Stimulated activated memory B cell treated with anti-CD40 and anti-IgM and Interleukin-4, amounts not matched to agents 10 μg/mL and 1 μg/mL and 100 μg/mL, for 72 hours (primary cell): ENCODE results near the gene ADAP1.
A peak's percentile ranks its signal among the peaks of the same experiment; 100 is the strongest.

ENCODE experiments used
- ATAC-seq: fragments of 150-1000 bp; cut with Tn5 transposase; 2 replicates; pipeline ENCODE4 v1.10.0; 2021
- H3K27ac Mint-ChIP-seq: one replicate; pipeline ENCODE4 v1.8.0; 2022; ENCODE audit warnings: mild to moderate bottlenecking, mixed read lengths
- H3K27me3 Mint-ChIP-seq: one replicate; pipeline ENCODE4 v1.8.0; 2022; ENCODE audit warnings: mixed read lengths
- H3K36me3 Mint-ChIP-seq: one replicate; pipeline ENCODE4 v1.8.0; 2022; ENCODE audit warnings: mixed read lengths
- H3K4me1 Mint-ChIP-seq: one replicate; pipeline ENCODE4 v1.8.0; 2022; ENCODE audit warnings: mixed read lengths
- H3K4me3 Mint-ChIP-seq: one replicate; pipeline ENCODE4 v1.8.0; 2022; ENCODE audit warnings: mild to moderate bottlenecking, moderate library complexity, mixed read lengths
- H3K9me3 Mint-ChIP-seq: one replicate; pipeline ENCODE4 v1.8.0; 2022; ENCODE audit warnings: mixed read lengths

ADAP1 gene

DNA sequence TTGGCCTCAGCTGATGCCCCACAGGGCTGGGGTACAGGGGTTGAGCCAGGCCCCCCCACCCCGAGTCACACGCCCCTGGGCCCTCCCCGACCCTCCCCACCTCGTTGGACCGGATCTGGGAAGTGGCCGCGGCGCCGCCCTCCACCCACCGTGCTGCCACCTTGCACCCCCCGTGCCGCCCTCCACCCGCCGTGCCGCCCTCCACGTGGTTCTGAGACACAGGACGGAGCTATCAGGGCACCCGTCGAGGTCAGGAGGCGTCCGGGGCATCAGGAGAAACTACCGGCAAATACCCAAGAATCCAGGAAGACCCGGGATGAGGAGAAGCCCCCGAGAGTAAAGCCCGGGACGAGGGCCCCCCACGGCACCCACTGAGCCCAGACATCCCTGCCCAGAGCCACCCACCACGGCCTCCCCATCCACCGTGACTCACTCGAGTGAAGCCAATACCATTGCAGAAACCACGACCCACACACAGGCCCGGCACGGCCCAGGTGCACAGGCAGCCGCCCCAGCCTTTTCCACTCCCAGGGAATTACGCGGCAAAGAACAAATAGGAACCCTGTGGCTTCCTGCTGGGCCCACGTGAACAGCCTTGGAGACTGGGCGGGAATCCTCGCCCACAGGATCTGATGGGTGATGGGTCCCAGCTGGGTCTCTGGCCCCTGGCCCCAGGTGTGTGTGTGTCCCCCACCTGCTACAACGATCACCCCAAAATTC, 34.0 kb downstream of the ADAP1 start:
- Mint-ChIP-seq H3K36me3 (peaks cover 15% of the 10 kb centered on the region), H3K4me1 (peaks cover 43% of the 10 kb centered on the region), H3K27me3 (no peaks in the 10 kb centered on the region), H3K9me3 (no peaks in the 10 kb centered on the region), H3K27ac (peak overlapping the region; percentile 85), H3K4me3 (no peak overlapping the region)
- no peak for ATAC-seq

DNA sequence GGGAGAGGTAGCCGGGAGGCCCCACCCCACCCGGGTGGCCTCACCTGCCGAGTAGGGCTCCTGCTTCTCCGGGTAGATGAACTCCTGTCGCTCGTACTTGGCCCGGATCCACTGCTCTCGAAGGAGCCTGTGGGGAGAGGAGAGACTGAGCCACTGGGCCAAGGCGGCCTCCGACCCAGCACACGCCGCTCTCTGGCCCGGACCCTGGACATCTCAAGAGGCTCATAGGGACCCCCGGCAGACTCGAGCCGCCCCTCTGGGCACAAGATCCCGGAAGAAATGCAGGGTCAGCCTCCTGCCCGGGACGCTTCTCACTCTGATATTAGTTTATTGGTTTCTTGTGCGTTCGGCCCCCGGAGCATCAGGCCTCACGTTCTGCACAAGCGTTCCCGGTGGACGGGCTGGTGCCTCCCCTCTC, 34.5 kb downstream of the ADAP1 start:
- Mint-ChIP-seq H3K9me3 (no peaks in the 10 kb centered on the region), H3K27me3 (no peaks in the 10 kb centered on the region), H3K4me3 (no peak overlapping the region), H3K4me1 (peaks cover 43% of the 10 kb centered on the region), H3K36me3 (peaks cover 15% of the 10 kb centered on the region), H3K27ac (peak overlapping the region; percentile 23)
- ATAC-seq, result no peak

DNA sequence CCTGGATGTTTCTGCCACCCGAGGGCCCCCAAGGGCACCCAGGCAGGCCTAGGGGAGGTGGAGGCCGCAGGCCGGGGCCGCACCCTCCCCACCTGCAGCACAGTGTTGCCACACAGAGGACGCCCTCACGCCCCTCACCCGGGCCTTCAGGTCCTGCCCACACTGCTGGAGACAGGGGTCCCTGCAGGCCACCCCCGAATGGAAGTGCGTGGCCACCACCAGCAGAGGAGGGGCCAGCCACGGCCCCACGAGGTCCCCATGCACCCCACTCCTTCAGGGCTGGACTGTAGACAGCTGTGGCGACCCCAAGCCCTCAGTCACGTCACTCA, 35.4 kb downstream of the ADAP1 start:
- ATAC-seq, result no peak
- peak overlapping the region; percentile 23 for H3K27ac Mint-ChIP-seq
- no peaks in the 10 kb centered on the region for H3K27me3 Mint-ChIP-seq
- H3K4me1 Mint-ChIP-seq, result peaks cover 34% of the 10 kb centered on the region
- no peaks in the 10 kb centered on the region for H3K9me3 Mint-ChIP-seq
- no peak overlapping the region for H3K4me3 Mint-ChIP-seq
- H3K36me3 Mint-ChIP-seq, result peaks cover 15% of the 10 kb centered on the region

DNA sequence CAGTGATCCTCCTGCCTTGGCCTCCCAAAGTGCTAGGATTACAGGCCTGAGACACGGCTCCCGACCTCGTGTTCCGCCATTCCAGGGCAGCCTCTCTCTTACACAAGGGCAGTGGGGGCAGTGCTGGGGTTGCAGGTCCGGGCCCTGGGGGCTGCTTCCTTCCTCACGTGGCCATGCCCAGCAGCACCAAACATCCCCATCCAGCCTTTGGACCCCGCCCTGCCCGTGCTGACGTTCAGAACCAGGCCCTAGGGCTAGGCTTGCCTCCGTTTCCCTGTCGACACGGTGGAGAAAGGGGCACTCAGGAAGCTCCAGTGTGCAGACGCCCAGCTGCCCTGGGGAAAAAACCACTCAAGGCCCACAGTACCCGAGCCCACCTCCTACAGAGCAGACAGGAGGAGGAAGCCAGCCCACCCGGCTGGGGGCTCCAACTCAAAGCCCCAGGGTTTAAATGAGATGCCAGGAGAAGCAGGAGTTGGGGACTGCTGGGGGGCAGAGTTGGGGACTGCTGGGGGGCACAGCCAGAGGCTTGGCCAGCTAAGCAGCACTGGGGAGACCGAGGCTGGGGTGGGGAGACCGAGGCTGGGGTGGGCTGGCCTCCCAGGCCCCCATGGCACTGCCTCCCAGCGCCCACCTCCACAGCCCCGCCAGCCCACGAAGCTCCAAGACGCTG, 35.9 kb downstream of the ADAP1 start:
- no peaks in the 10 kb centered on the region for H3K9me3 Mint-ChIP-seq
- H3K27me3 Mint-ChIP-seq, result no peaks in the 10 kb centered on the region
- no peak overlapping the region for H3K27ac Mint-ChIP-seq
- no peak for ATAC-seq
- peaks cover 15% of the 10 kb centered on the region for H3K36me3 Mint-ChIP-seq
- no peak overlapping the region for H3K4me3 Mint-ChIP-seq
- peaks cover 33% of the 10 kb centered on the region for H3K4me1 Mint-ChIP-seq

DNA sequence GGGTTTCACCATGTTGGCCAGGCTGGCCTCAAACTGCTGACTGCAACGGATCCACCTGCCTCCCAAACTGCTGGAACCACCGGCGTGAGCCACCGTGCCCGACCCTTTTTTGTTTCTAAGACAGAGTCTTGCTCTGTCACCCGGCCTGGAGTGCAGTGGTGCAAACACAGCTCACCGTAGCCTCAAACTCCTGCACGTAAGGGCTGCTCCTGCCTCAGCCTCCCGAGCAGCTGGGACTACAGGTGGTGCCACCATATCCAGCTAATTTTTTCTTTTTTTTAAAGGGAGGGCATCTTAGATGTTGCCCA, 36.4 kb downstream of the ADAP1 start:
- no peaks in the 10 kb centered on the region for H3K9me3 Mint-ChIP-seq
- no peaks in the 10 kb centered on the region for H3K27me3 Mint-ChIP-seq
- peaks cover 15% of the 10 kb centered on the region for H3K36me3 Mint-ChIP-seq
- no peak for ATAC-seq
- H3K27ac Mint-ChIP-seq, result no peak overlapping the region
- H3K4me3 Mint-ChIP-seq, result no peak overlapping the region
- peaks cover 28% of the 10 kb centered on the region for H3K4me1 Mint-ChIP-seq

DNA sequence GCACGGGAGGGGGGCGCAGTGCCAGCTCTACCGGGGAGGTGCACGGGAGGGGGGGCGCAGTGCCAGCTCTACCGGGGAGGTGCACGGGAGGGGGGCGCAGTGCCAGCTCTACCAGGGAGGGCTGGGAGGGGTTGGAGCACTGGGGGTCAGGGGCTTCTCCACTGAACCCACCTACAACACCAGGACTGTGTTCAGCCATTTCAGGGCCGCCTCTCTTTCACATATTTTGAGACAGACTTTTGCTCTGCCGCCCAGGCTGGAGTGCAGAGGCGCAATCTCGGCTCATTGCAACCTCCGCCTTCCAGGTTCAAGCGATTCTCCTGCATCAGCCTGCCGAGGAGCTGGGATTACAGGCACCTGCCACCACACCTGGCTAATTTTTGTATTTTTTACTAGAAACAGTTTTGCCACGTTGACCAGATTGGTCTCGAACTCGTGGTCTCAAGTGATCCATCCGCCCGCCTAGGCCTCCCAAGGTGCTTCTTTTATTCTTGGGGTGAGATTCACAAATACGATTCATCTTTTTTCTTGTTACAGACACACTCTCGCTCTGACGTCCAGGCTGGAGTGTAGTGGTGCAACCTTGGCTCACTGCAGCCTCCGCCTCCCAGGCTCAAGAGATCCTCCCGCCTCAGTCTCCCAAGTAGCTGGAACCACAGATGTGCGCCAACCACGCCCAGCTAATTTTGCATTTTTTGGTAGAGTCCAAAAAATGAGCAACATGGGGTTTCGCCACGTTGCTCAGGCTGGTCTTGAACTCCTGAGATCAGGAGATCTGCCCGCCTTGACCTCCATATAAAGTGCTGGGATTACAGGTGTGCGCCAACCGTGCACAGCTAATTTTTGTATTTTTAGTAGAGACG, 37.0 kb downstream of the ADAP1 start:
- H3K4me1 Mint-ChIP-seq, result peaks cover 22% of the 10 kb centered on the region
- ATAC-seq, result no peak
- peaks cover 15% of the 10 kb centered on the region for H3K36me3 Mint-ChIP-seq
- no peak overlapping the region for H3K4me3 Mint-ChIP-seq
- no peak overlapping the region for H3K27ac Mint-ChIP-seq
- H3K27me3 Mint-ChIP-seq, result no peaks in the 10 kb centered on the region
- no peaks in the 10 kb centered on the region for H3K9me3 Mint-ChIP-seq

DNA sequence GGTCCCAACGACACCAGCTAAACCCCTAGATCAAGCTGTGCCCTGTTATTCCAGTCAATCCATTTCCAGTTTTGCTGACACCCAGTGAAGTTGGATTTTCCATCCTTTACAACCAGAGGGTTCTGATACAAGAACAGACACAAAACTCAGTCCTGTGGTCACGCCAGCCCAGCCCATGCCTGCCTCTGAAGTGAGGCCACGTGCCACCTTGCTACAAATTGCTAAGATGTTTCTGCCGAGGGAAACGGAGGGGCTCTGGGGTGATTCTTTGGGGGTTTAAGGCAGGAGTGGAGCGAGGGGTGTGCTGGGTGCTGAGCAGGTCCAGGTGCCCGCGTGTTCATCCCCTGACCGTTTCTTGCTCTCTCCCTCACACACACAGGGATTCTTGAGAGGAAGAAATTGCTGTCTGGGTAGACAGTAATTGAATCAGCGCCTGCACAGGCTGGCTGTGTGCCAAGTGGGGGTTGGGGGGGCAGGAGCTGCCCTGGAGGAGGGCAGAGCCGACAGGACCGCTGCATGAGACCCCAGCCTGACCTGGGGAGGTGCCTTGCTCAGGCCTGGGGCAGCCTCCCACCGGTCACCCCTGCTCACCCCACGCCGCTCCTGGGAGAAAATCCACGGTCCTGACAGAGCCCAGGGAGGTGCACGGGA, 38.1 kb downstream of the ADAP1 start:
- Mint-ChIP-seq H3K4me3 (no peak overlapping the region), H3K36me3 (peaks cover 15% of the 10 kb centered on the region), H3K4me1 (peaks cover 11% of the 10 kb centered on the region), H3K9me3 (no peaks in the 10 kb centered on the region), H3K27me3 (no peaks in the 10 kb centered on the region), H3K27ac (no peak overlapping the region)
- no peak for ATAC-seq

DNA sequence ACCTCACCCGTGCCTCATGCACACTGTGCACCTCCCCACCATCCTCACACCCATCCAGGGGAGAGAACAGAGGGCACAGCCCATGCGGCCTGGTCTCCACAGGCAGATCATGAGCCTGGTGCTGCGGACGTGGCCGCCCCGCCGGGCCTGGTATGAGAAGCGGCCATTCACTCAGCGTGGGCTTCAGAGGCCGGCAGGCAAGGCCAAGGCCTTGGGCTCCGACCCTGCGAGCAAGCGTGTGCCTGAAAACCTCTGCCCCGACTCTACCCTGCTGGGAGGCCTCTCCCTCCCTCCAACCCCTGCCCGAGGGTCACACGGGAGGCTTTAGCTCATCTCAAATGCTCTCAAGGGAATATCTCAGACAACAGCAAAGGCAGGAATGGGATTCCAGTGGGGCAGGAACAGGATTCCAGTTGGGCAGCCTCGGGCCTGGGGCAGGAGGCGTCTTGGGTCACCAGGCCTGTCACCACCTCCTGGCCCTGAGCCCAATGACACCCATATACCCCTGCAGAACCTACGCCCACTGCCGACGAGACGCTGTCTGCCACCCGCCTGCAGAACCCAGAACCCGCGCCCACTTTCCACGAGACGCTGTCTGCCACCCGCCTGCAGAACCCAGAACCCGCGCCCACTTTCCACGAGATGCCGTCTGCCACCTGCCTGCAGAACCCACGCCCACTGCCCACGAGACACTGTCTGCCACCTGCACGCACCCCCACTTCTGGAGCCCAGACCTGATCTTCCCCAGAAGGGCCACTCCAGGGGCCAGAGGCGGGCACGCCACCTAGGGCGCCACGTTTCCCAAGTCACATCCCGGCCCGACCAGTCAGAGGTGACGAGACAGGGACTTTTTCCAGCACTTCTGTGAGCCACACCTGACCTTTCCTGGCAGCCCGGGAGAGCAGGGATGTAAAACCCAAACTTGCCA, 38.9 kb downstream of the ADAP1 start:
- Mint-ChIP-seq H3K4me1 (peaks cover 10% of the 10 kb centered on the region), H3K9me3 (no peaks in the 10 kb centered on the region), H3K36me3 (peaks cover 15% of the 10 kb centered on the region), H3K27me3 (no peaks in the 10 kb centered on the region), H3K4me3 (no peak overlapping the region), H3K27ac (no peak overlapping the region)
- ATAC-seq, result no peak

DNA sequence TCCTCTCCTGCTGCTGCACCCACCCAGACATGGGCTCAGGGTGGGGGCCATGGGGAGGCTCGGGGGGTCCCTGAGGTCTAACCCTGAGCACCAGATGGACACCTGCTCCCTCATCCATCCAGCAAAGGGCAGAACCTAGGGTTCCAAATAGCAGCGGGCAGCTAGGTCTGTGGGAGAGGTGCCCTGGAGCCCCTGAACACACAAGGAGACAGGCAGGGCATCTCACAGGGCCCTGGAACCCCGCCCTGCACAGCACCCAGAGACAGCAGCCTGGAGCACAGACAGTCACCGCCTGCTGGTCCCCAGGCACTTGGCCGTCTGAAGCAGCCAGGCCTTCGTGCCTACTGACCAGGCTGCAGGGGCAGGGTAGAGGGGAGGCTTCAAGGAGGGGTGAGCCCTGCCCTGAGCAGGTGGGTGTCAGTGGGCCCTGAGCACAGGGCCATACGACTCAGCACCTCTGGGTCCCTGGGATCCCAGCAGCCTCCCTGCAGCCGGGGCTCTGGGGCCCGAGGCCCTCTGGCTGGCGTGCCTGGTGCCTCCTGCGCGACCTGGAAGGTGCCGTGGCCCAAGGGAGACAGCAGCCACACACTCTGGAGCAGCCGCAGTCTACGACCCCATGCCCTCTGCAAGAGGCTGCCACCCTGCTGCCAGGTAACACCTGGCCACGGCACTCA, 39.8 kb downstream of the ADAP1 start:
- Mint-ChIP-seq H3K4me3 (no peak overlapping the region), H3K9me3 (no peaks in the 10 kb centered on the region), H3K27me3 (no peaks in the 10 kb centered on the region), H3K4me1 (peaks cover 17% of the 10 kb centered on the region), H3K27ac (no peak overlapping the region), H3K36me3 (peaks cover 15% of the 10 kb centered on the region)
- ATAC-seq, result no peak

DNA sequence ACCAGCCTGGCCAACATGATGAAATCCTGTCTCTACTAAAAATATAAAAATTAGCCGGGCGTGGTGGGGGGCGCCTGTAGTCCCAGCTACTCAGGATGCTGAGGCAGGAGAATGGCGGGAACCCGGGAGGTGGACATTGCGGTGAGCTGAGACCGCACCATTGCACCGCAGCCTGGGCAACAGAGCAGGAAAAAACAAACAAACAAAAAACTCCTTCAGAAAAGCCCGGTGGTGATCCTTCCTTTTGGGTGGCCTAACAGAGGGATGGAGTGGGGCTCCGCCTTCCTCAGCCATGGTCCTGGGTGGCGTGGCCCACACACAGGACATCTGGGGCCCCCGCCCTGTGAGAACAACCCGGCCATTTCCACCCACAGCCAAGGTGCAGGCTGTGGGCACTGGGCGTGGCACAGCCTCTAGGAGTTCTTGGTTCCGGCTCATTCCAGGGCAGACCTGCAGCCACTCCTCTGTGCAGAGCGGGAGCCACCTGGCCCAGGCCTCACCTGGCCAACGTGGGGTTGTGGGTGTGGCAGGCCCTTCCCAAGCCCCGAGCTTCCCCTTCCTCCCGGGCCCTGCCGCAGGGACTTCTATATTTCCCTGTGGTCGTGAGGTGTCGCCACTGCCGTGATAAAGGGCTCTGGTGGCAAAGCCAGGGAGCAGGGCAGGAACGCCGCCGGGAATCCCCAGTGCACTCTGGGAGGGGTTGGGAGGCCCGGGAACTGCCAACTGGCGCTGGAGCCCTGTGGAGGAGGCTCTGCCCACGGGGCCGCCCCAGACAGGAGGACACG, 40.6 kb downstream of the ADAP1 start:
- Mint-ChIP-seq H3K4me1 (peaks cover 18% of the 10 kb centered on the region), H3K36me3 (peaks cover 9% of the 10 kb centered on the region), H3K27me3 (no peaks in the 10 kb centered on the region), H3K27ac (no peak overlapping the region), H3K9me3 (no peaks in the 10 kb centered on the region), H3K4me3 (no peak overlapping the region)
- no peak for ATAC-seq

DNA sequence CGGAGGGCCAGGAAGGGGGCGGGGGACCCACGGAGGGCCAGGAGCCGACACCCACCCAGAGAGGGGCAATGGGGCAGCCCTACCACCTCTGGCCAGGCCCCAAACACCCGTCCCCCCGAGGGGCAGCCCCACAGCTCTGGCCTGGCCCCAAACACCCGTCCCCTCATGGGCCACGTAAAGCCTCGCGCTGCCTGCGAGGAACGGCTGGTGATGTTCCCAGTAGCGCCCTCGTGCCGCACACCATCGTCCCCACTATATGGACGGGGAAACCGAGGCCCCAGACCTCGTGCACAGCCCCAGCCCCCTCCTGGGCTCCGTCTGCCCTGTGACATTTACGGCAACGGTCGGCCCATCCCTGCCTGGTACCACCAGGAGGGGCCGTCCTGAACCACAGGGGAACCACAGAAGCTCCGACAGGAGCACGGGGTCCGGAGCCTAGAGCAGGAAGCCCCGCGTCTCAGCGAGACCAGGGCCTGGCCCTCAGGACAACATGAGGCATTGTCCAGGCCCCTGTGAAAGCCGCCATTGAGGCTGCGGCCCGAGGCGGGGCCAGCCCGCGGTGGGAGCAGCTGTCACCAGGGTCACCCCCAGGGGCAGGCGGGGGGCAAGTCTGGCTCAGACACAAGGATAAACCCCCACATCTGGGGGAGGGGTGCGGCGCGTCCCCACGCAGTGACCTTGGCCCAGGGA, 42.5 kb downstream of the ADAP1 start:
- Mint-ChIP-seq H3K36me3 (no peaks in the 10 kb centered on the region), H3K9me3 (no peaks in the 10 kb centered on the region), H3K4me1 (peaks cover 22% of the 10 kb centered on the region), H3K27me3 (no peaks in the 10 kb centered on the region), H3K4me3 (no peak overlapping the region), H3K27ac (no peak overlapping the region)
- ATAC-seq, result no peak

DNA sequence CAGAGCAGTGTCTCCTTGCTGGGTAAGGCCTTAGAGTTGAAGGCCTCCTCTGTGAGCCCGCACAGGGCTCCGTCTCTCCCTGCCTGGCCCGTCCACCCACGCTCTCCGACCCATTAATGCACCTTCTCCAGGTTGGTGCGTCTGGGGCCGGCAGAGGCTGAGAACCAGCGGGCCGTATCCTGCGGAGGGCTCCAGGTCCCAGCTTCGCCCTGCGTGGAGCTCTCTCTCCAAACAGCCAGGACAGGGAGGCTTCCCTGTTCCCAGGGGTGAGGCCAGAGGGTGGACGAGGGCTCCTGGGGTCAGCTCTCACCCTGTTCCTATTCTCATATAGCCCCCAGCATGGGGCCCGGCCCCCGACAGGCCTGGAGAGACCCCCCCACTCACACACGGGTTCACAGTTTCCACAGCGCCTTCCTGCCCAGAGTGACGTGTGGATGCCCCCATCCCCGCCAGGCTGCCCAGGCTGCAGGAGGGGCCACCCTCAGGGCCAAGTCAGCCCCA, 43.5 kb downstream of the ADAP1 start:
- Mint-ChIP-seq H3K36me3 (no peaks in the 10 kb centered on the region), H3K27ac (no peak overlapping the region), H3K9me3 (no peaks in the 10 kb centered on the region), H3K4me1 (peaks cover 24% of the 10 kb centered on the region), H3K27me3 (no peaks in the 10 kb centered on the region), H3K4me3 (no peak overlapping the region)
- ATAC-seq, result no peak

DNA sequence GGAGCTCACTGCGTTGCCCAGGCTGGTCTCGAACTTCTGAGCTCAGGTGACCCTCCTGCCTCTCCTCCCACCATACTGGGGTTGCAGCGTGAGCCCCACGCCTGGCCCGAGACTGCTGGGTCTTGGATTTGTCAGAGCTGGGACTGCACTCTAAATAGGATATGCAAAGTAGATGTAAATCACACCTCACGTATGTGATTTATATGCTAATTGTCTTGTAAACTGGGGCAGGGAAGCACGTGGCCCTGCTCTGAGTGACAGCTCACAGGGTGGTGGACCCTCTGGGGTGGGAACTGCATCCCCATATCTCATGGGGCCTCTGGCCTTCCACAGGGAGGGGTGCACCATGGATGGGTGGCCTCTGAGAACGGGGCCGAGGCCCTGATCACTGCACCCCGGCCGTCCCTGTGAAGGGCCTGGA, 44.0 kb downstream of the ADAP1 start:
- H3K4me3 Mint-ChIP-seq, result no peak overlapping the region
- no peaks in the 10 kb centered on the region for H3K36me3 Mint-ChIP-seq
- H3K4me1 Mint-ChIP-seq, result peaks cover 24% of the 10 kb centered on the region
- H3K27ac Mint-ChIP-seq, result peak overlapping the region; percentile 54
- H3K27me3 Mint-ChIP-seq, result no peaks in the 10 kb centered on the region
- no peaks in the 10 kb centered on the region for H3K9me3 Mint-ChIP-seq
- ATAC-seq, result no peak
